A549 (cell line): ENCODE measurements around the gene DAB2IP. TPM values are rescaled to one million over a fixed set of nuclear protein-coding genes. Genes with fewer than 3 reads are reported as not detected.

Experiments used
- ATAC-seq, 2 experiments: fragments of 200-7000 bp in 1 of 2; fragments of >200 bp in 1 of 2; cut with Nextera tagmentation in 1 of 2; cut with Tn5 transposase in 1 of 2; 3 replicates each; pipeline versions ENCODE4 v1.8.0 to v1.9.1; 2018 to 2020; ENCODE audit warnings: mild to moderate bottlenecking in 1 of 2, moderate library complexity in 1 of 2
- CTCF ChIA-PET: fragments of 300-600 bp; sonication (Branson Sonifier 250); formaldehyde crosslinking; extraction: SDS; loops from one replicate; lab custom pipeline; 2021; ENCODE audit warnings: antibody characterized with exemption, inconsistent platforms; lab: Yijun Ruan, JAX
- POLR2A ChIA-PET: fragments of 350-600 bp; formaldehyde crosslinking; extraction: SDS; loops from one replicate; lab custom pipeline; 2021; ENCODE audit warnings: antibody characterized with exemption, inconsistent platforms; lab: Yijun Ruan, JAX
- DNase-seq, 2 experiments: peaks; one replicate each; pipeline versions ENCODE4 v3.0.0 to v3.0.0-alpha.2; 2011 to 2016; ENCODE audit warnings: low read depth in 1 of 2, low spot score in 1 of 2
- FAIRE-seq: peaks from 2 replicates; lab custom pipeline; 2011; peaks lifted over from hg19 to GRCh38; lab: Jason Lieb, UNC
- H3K27ac ChIP-seq, 2 experiments: fragments of >200 bp; sonication (Bioruptor Twin); formaldehyde crosslinking; 3 replicates each; pipeline ENCODE4 v1.5.1; 2016 to 2017
- H3K4me1 ChIP-seq: fragments of >200 bp; sonication (Bioruptor Twin); formaldehyde crosslinking; 3 replicates; pipeline ENCODE4 v1.6.1; 2016
- H3K4me2 ChIP-seq: fragments of >200 bp; sonication (Bioruptor Twin); formaldehyde crosslinking; 3 replicates; pipeline ENCODE4 v1.6.1; 2016
- H3K4me3 ChIP-seq: fragments of >200 bp; sonication (Bioruptor Twin); formaldehyde crosslinking; 3 replicates; pipeline ENCODE4 v1.5.1; 2016
- H3K9me3 ChIP-seq: fragments of >200 bp; sonication (Bioruptor Twin); formaldehyde crosslinking; 3 replicates; pipeline ENCODE4 v1.6.1; 2016
- CBX2 ChIP-seq: fragments of 200-600 bp; sonication (generic); IDR thresholded peaks from 2 replicates; pipeline ENCODE4 v1.6.1; 2016; ENCODE audit warnings: low read depth, mild to moderate bottlenecking, borderline replicate concordance
- CHD4 ChIP-seq: fragments of 200-600 bp; sonication (generic); IDR thresholded peaks from 2 replicates; pipeline ENCODE4 v1.6.1; 2016; ENCODE audit warnings: antibody characterized with exemption, mild to moderate bottlenecking, borderline replicate concordance
- CTCF ChIP-seq: fragments of >200 bp; sonication (Bioruptor Twin); formaldehyde crosslinking; IDR thresholded peaks from 3 replicates; pipeline ENCODE4 v1.5.1; 2016
- EP300 ChIP-seq, 2 experiments: fragments of >200 bp; sonication (Bioruptor Twin); formaldehyde crosslinking; IDR thresholded peaks; 2 replicates in 1 of 2; 3 replicates in 1 of 2; pipeline ENCODE4 v1.6.1; 2016 to 2017
- FOSL2 ChIP-seq, 2 experiments: fragments of 450-650 bp in 1 of 2; fragments of >200 bp in 1 of 2; sonication (Bioruptor Twin) in 1 of 2; formaldehyde crosslinking; IDR thresholded peaks; 2 replicates each; pipeline versions ENCODE4 v1.5.0 to v1.6.1; 2016 to 2020; ENCODE audit warnings: mild to moderate bottlenecking in 1 of 2, moderate library complexity in 1 of 2
- FOXS1 ChIP-seq: fragments of 250-450 bp; sonication (Bioruptor Pico); IDR thresholded peaks from 2 replicates; pipeline ENCODE4 v1.5.0; 2020; ENCODE audit warnings: mild to moderate bottlenecking, moderate library complexity
- HOXB13 ChIP-seq: fragments of 250-450 bp; sonication (Bioruptor Pico); IDR thresholded peaks from 2 replicates; pipeline ENCODE4 v1.5.0; 2020; ENCODE audit warnings: low read depth, mild to moderate bottlenecking, moderate library complexity
- JUN ChIP-seq, 2 experiments: fragments of >200 bp; sonication (Bioruptor Twin); formaldehyde crosslinking; IDR thresholded peaks; 2 replicates in 1 of 2; 3 replicates in 1 of 2; pipeline ENCODE4 v1.6.1; 2016 to 2017
- KDM5A ChIP-seq: fragments of 200-600 bp; sonication (generic); IDR thresholded peaks from 2 replicates; pipeline ENCODE4 v1.6.1; 2016; ENCODE audit warnings: antibody characterized with exemption, mild to moderate bottlenecking
- MAZ ChIP-seq: fragments of 150-350 bp; IDR thresholded peaks from 2 replicates; pipeline ENCODE4 v1.6.1; 2014; ENCODE audit warnings: antibody characterized with exemption, low read depth, low read length, borderline replicate concordance
- PBX3 ChIP-seq: IDR thresholded peaks from 2 replicates; pipeline ENCODE4 v1.6.1; 2012
- RAD21 ChIP-seq, 2 experiments: fragments of >200 bp in 1 of 2; sonication (Bioruptor Twin) in 1 of 2; formaldehyde crosslinking in 1 of 2; IDR thresholded peaks in 1 of 2; conservative IDR thresholded peaks in 1 of 2; 2 replicates in 1 of 2; 3 replicates in 1 of 2; pipeline ENCODE4 v1.6.1; 2012 to 2018; ENCODE audit warnings: inconsistent platforms in 1 of 2
- RARB ChIP-seq: fragments of 250-450 bp; sonication (Bioruptor Pico); IDR thresholded peaks from 2 replicates; pipeline ENCODE4 v1.8.0; 2021; ENCODE audit warnings: mild to moderate bottlenecking, moderate library complexity
- REST ChIP-seq: fragments of 200-600 bp; sonication (generic); IDR thresholded peaks from 2 replicates; pipeline ENCODE4 v1.6.1; 2016; ENCODE audit warnings: antibody characterized with exemption, mild to moderate bottlenecking, moderate library complexity
- RFX5 ChIP-seq: fragments of 450-650 bp; IDR thresholded peaks from 2 replicates; pipeline ENCODE4 v1.7.1; 2014; ENCODE audit warnings: antibody characterized with exemption, mild to moderate bottlenecking, moderate library complexity
- SMC3 ChIP-seq: fragments of >200 bp; sonication (Bioruptor Twin); formaldehyde crosslinking; IDR thresholded peaks from 3 replicates; pipeline ENCODE4 v1.6.1; 2018; ENCODE audit warnings: inconsistent platforms
- SREBF2 ChIP-seq: fragments of 450-650 bp; IDR thresholded peaks from 2 replicates; pipeline ENCODE4 v1.6.1; 2014; ENCODE audit warnings: mild to moderate bottlenecking, moderate library complexity
- ZSCAN20 ChIP-seq: fragments of 250-450 bp; sonication (Bioruptor Pico); IDR thresholded peaks from 2 replicates; pipeline ENCODE4 v1.8.0; 2022; ENCODE audit warnings: mild to moderate bottlenecking, moderate library complexity
- WGBS: methylation state at CpG from one replicate; pipeline ENCODE4 v1.1.6; 2017; ENCODE audit errors: missing lambda C conversion rate; 5-methylcytosine and 5-hydroxymethylcytosine counted together
- polyA plus RNA-seq, 4 experiments: library from polyadenylated mRNA; depleted of rRNA in 3 of 4; stranded (reverse); fragments of >200 nt; fragmentation: RNase III in 1 of 4; extraction: RNeasy Plus Mini Kit Qiagen cat#74134 plus additional on column Dnase treatment in 1 of 4; gene quantifications; 2 replicates in 3 of 4; 3 replicates in 1 of 4; pipeline ENCODE4 v1.2.3, GENCODE V29; 2011 to 2017

Gene DAB2IP
- polyA plus RNA-seq, 2 of the 4 experiments (the other 2 are of a cell fraction), result 9.7 to 13.9 TPM

- H3K27ac ChIP-seq, result peak overlapping the region; percentile 8 to 80; a peak in 3 of 6 replicates
- FAIRE-seq (no peak), DNase-seq (peak; percentile 69 to 77), ATAC-seq (peak; percentile 88 to 94)
- ChIA-PET POLR2A (interaction anchor here (1.4 kb wide), 1 partner anchor 8 kb away, joined by 6 read pairs; no protein-coding TSS in a partner anchor), CTCF (interaction anchor here (0.6 to 3.4 kb wide), 30 partner anchors 9 to 277 kb away, joined by 3 to 32 read pairs (median 4); no protein-coding TSS in a partner anchor)
- TF ChIP-seq ZSCAN20 (CRISPR knock-in tag), result no peak
- peak; percentile 44 for TF ChIP-seq SMC3
- TF ChIP-seq CHD4, result no peak
- peak; percentile 53; the same call in 2 of the 3 replicates for TF ChIP-seq CTCF
- no peak for TF ChIP-seq FOXS1 (CRISPR knock-in tag)
- TF ChIP-seq HOXB13 (CRISPR knock-in tag), result no peak
- TF ChIP-seq RAD21 (conservative IDR thresholded peaks at IDR 0.05 in 1 of 2, IDR thresholded peaks at IDR 0.05 in 1 of 2), result peak; percentile 48 to 61
- no peak for TF ChIP-seq CBX2
- no peak for TF ChIP-seq SREBF2
- no peak for TF ChIP-seq EP300 (IDR thresholded peaks at IDR 0.05)
- no peak for TF ChIP-seq FOSL2 (IDR thresholded peaks at IDR 0.05)
- TF ChIP-seq FOSL2 (CRISPR knock-in tag; IDR thresholded peaks at IDR 0.05), result no peak
- H3K4me3 ChIP-seq, result no peak overlapping the region; the same call in 2 of the 3 replicates
- H3K9me3 ChIP-seq, result no peaks in the 10 kb centered on the region
- WGBS, result 39% methylated on average over 9 of the region's 9 CpGs
- peaks cover 38% of the 10 kb centered on the region for H3K4me1 ChIP-seq
- H3K4me2 ChIP-seq, result peak overlapping the region; percentile 72
Observed at GRCh38 chr9:121735065-121735792, 83.8 kb downstream of the DAB2IP start.

GRCh38 chr9:121735793-121736770 is 84.6 kb downstream of the DAB2IP start:
- Histone ChIP-seq H3K27ac (peak overlapping the region; percentile 47 to 80; a peak in 5 of 6 replicates), H3K4me3 (peak overlapping the region; percentile 34), H3K4me1 (peaks cover 38% of the 10 kb centered on the region), H3K4me2 (peak overlapping the region; percentile 72), H3K9me3 (no peaks in the 10 kb centered on the region)
- ATAC-seq (peak; percentile 32 to 54; a peak in 5 of 6 replicates), DNase-seq (peak; percentile 12 to 40), FAIRE-seq (no peak)
- TF ChIP-seq RARB (no peak), MAZ (no peak), KDM5A (no peak), SMC3 (no peak), RAD21 (conservative IDR thresholded peaks at IDR 0.05 in 1 of 2, IDR thresholded peaks at IDR 0.05 in 1 of 2) (no peak), REST (no peak), PBX3 (no peak), RFX5 (no peak), JUN (IDR thresholded peaks at IDR 0.05) (no peak)
- CTCF ChIA-PET, result interaction anchor here (0.9 to 3.4 kb wide), 17 partner anchors 10 to 276 kb away, joined by 3 to 32 read pairs (median 5); no protein-coding TSS in a partner anchor
- 44% methylated on average over 19 of the region's 57 CpGs for WGBS
- POLR2A ChIA-PET, result interaction anchor here (1.4 kb wide), 1 partner anchor 7 kb away, joined by 6 read pairs; no protein-coding TSS in a partner anchor
